GM18519 (cell line): ENCODE measurements around the gene EFCAB12.

Source experiments
- ATAC-seq: cut with Tn5 transposase; IDR thresholded peaks from one replicate; pipeline ENCODE4 v1.9.1; 2021; ENCODE audit warnings: mild to moderate bottlenecking, moderate library complexity; ENCODE audit not compliant: unreplicated experiment, low FRiP score

Gene EFCAB12

DNA sequence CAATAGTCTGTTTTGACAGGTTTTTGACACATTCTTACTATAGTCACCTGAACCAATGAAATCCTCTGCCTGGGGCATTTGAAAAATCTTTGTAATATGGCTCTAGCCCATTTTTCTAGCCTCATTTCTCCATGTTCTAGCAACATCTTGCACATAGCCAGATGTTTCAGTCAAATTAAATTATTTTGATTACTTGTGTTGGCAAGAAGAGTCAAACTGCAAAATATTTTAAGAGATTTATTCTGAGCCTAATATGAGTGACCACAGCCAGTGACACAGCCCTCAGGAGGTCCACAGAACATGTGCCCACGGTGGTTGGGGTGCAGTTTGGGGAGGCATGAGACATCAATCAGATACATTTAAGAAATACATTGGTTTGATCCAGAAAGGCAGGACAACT, 18.5 kb upstream of the EFCAB12 start:
- ATAC-seq = no peak

DNA sequence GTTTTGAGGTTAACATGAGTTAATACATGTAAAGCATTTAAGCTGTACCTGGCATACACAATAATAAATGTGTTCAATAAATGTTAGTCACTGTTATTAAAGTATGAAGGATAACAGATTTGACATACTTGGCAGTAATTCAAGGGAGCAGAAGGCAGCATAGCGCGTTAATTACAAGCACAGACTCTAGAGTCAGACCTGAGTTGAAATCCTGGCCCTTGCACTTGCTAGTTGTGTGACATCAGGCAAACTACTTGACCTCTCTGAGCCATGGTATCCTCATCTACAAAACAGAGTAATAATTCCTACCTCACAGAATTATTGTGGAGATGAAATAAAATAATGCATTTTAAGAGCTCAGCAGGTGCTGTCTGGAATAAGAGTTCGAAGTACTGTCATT, 17.0 kb upstream of the EFCAB12 start:
- ATAC-seq = no peak

DNA sequence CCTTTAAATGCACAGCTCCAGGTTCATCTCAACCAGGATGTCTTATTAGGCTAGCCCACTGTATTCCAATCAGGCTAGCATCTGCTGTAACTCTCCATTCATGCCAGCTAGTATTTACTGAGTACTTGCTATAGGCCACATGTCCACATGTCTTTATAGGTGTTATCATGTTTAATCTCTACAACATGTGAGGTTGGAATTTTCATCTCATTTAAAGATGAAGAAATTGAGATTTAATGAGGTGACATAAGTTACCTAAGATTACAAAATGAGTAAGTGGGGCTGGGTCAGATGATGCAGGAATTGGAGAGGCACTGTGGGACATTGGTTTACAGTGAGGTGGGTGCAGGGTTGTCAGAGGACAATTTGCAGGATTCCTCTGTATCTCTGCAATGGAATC, 14.5 kb upstream of the EFCAB12 start:
- ATAC-seq = no peak

DNA sequence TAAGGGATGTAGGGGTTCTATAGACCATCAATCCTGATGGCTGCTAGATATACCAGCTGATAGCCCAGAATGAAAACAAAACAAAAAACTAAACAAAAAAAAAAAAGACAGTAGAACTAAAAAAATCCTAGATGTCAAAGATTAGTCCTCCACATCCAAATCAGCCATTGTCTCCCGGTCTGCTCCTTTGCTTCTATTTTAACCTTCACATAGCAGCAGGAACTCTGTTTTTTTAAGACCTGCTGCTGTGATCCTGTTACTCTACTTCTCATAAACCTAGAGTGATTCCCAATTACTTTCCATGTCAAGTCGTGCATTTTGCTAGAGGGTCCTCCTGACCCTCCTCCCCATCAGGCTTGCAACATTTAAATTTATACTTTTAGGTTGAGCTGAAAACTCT, 14.1 kb upstream of the EFCAB12 start:
- no peak for ATAC-seq

DNA sequence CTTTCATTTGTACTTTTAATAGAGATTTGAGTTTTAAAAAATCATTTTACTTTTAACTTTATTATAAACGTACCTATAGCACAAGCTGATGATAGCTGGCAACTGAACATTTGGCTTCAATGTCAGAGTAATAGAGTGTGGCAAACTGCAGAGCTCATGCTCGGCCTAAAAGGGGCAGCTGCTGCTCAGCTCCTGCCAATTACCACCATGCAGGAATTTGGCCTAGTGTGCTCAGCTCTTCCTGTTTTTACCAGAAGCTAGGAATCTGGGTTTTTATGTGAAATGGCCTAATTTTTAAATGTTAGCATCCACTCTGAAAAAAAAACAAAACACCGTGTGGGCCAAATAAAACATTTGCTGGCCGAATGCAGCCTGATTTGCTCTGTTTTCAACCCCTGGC, 13.3 kb upstream of the EFCAB12 start:
- no peak for ATAC-seq

DNA sequence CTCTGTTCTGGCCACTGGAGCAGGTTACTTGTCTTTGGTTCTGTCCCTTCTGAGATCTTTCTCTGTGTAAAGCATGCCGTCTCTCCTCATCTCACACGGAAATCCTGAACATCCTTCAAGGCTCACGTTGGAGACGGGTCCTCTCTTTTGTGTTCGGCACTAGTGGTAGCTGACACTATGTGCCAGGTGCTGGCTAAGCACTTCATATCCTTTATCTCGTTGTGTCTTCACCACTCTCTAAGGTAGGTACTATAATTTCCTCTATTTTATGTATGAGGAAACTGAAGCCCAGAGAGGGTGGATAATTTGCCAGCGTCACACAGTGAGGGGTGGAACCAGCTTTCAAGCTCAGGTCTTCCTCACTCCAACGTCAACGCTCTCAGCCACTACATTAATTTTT, 12.8 kb upstream of the EFCAB12 start:
- no peak for ATAC-seq

DNA sequence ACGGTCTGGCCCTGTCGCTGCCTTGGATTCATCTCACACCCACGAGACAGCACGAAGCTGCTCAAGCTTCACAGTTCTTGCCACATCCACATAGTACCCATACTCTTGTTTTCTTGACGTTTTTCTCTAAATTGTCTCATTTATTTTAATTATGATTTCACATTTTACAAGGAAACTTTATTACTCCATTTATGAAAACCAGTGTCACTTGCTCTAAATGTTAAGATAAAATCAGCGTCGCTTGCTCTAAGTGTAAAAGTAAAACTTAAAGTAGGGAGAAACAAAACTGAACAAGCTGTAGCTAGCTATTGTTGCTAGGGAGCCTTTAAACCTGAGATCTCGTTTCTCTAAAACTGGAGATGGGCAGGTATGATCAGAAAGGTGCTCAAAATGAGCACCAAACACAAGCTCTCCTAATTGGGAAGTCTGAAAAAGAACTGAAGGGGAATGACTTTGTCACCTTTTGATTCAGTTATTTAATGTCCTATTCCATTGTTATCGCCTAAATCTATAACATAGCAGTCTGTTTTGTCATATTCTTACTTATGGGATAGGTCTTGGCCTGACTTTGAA, 12.3 kb upstream of the EFCAB12 start:
- ATAC-seq = no peak

DNA sequence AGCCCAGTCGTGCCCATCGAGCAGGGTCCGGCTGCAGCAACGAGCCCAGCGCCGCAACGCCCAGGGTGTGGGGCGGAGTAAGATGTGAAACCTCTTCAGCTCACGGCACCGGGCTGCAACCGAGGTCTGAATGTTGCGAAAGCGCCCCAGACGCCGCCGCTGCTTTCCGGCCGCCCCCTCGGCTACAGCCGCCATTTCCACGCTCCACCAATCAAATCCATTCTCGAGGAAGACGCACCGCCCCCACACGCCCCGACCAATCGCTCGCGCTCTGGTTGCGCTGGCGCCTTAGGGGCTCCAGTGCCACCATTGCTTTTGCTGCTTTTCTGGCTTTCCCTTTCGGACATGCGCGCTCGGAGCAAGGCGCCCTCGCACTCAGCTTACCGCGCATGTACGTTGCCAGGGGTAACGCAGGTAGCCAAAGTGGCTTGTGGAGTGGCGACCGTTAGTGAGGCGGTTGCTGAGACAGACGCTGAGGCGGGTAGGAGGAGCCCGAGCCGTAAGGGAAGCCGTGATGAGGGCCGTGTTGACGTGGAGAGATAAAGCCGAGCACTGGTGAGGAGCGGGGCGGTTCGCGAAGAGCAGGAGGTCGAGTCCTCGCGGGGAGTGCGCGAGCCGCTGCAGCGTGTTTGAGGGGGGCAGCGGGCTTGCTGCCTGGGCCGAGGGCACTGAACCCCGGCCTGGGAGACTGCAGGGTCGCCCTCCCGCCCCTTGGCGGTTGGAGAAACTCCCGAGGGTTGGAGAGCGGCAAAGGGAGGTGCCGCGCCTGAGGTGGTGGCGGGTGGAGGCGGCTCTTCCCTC, 11.6 kb upstream of the EFCAB12 start, which contains the start of the genes IFT122 and MBD4:
Gene IFT122, plus strand, starts transcription at position 408 of the 801 bp plus-strand sequence. Its CDS starts 107 bp downstream, at position 515.
Gene MBD4, minus strand, starts transcription at position 132 of the 801 bp plus-strand sequence. Its CDS starts 115 bp downstream, at position 17.
- peak; percentile 86 for ATAC-seq

DNA sequence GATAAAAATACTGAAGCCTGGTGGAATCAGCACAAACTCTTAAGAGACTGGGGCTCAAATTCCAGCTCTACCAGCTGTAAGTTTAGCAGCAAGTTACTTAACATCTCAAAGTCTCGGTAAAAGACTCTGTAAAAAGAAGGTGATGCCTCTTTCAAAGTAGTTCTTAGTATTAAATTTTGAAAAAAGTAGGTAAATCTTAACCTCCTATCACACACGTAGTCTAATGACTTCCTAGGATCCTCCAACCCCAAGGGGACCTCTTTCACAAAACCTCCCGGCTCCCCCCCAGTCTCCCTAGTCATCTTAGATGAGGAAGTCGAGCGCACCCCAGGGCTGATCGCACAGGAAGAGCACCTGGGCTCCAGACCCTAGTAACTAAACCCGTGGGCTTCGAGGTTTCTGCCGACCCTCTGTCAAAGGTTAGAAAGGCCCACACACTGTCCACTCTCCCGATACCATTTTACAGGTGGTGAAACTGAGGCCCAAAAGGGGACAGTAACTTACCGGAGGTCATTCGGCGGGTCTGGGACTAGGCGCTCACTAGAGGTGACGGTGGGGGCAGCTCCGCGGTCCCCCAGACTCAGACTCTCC, 10.9 kb upstream of the EFCAB12 start:
- no peak for ATAC-seq

DNA sequence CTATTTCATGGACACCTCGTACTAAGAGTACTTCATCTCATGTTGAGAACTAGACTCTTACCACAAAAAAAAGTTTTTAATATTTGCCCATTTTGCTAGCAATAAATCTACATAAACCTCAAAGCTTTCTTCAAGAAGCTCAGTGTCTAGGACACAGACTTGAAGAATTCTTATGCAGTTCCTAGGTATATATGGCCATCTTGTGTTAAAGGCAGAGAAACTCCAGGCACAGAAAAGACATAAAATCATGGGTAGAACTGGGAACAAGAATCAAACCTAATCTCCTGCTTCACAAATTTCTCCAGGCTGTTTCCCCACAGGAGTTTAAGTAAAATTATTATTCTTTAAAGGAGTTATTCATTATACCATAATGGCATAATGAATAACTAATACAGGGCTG, 6.9 kb upstream of the EFCAB12 start:
- no peak for ATAC-seq

DNA sequence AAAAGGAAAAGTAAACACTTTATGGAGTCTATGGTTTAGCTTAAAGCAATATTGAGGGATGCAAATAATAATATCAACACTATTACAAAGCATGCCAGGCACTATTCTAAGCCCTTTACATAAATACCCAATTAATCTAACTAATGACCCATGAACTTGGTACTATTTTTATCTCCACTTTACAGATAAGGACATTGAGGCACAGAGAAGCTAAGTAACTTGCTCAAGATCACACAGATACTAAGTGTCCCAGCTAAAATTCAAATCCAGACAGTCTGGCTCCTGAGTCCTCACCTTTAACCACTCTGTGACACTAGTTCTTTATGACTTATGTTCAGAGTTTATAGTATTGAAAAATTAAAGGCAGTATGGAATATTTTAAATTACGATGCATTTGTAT, 5.7 kb upstream of the EFCAB12 start:
- ATAC-seq = no peak

DNA sequence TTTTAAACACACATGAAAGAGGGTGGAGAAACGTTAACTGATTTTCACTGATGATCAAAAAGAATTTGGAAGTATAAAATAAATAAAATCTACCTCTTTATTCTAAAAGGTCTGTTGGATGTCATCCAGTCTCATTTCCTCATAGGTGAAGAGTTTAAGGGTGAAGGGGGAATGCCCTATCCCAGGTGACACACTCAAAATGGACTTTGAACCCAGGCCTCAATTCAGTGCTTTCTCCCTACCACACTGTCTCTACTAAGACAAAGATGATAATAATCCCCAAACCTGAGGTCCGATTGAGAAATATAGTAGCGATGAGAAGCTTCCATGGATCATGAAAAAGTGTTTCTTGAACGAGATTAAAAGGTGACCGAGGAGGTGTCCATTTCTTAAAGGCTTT, 5.1 kb upstream of the EFCAB12 start:
- ATAC-seq = no peak

DNA sequence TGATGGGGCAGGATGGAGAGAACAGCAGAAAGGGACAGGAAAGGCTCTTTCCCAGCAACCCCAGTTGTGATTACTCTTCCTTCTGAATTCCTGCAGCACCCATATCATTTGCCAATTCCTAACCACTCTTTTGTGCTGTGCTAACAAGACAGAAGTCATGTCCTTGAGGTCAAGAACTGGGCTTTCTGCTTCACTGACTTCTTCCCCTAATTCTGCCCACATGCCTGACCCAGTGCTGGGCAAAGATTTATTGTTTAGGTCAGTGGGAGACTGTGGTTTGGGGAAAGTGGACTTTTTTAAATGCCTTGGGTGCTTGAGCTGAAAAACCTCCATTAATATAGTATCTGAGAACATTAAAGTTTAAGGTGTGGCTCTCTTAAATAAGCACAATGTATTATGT, 4.2 kb upstream of the EFCAB12 start:
- no peak for ATAC-seq

DNA sequence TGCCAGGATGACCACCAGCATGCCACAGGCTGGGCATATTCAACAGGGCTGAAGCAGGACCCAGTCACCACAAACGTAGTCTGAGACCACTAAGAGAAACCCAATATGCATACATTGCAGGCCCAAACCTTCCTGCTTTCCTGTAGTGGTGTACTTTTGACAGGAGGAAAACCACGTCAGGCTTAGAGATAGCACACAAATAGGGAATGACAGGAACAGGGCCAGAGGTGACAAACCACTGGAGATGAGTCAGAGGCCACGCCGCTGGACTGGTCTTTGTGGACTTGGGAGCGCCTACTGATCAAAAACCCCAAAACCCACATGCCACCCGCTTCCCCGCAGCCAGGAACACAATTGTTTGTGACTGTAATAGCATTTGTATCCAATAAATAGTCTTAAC, 3.6 kb upstream of the EFCAB12 start:
- no peak for ATAC-seq

DNA sequence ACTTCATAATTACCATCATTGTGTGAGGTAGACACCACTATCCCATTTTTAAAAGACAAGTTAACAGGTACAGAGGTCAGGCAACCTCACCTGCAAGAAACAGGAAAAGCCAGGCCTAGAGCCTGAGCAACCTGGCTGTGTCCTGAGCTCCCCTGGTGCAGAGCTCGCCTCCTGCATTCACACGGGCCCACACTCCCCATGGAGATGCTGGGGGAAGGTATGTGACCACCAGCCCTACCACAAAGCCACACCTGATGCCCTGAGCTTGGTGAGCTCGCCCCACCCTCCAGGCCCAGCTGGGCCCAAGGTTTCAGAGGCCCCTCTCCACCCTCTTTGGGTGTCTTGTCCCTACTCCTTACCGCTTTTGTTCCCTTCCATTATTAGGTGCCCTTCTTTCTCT, 1.2 kb upstream of the EFCAB12 start:
- no peak for ATAC-seq

DNA sequence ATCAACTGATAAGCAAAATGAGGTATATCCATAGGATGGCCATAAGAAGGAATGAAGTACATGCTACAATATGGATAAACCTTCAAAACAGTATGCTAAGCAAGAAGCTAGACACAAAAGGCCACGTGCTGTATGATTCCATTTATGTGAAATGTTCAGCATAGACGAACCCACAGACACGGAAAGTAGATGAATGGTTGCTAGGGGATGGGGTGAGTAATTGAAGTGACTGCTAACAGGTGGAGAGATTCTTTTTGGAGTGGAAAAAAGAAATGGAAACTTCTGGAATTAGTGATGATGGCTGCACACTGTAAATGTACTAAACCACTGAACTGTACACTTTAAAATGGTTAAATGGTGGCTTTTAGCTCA, 630 bp upstream of the EFCAB12 start:
- no peak for ATAC-seq

DNA sequence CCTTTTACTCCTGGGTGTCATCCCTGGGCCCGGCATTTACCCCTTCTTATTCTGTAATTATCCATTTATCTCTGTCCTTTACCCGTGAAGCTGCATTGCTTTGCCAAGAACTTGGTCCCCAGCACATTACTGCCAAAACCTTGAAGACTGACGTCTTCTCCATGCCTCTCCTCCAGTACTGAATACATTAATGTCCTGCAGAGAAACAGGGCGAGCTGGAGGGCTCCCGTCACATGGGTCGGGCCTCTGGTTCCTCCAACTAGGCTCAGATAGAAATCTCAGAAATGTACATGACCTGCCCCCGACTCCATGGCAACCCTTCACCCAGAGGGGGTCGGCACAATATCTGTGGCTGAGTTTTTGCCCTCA, 445 bp downstream of the EFCAB12 start:
- no peak for ATAC-seq

DNA sequence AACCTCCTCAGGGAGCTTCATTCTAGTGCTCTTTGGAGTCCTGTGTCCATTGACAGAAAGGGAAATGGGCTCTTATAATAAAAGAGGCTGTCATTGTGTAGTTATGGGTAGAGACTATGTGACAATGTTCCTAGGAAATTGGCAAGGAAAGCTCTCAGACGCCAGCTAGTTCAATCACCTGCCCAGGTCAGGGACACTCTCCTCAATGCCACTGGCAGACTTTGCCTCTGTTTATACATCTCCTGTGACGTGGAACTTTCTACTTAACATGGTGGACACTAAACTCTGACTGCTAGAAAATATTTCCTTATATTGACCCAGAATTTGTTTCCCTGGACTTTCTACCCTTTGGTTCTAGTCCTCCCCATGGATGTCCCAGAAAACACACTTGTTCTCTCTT, 2.8 kb downstream of the EFCAB12 start:
- no peak for ATAC-seq

DNA sequence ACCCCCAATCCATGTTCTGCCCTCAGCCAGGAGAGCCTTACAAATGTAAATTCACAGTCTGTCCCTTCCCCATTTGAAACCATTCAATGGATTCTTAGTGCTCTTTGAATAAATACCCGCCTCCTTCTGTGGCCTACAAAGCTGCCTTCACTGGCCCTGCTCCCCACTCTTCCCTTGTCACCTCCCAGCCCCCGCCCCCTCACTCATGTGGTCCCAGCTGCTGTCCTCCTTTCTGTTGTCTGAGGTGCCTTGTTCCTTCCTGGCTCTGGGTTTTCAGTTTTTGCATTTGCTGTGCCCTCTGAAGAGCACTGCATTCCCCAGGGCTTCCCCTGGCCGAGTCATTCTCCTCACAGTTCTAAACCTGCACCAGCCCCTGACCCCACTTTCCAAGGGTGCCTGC, 3.2 kb downstream of the EFCAB12 start:
- no peak for ATAC-seq

DNA sequence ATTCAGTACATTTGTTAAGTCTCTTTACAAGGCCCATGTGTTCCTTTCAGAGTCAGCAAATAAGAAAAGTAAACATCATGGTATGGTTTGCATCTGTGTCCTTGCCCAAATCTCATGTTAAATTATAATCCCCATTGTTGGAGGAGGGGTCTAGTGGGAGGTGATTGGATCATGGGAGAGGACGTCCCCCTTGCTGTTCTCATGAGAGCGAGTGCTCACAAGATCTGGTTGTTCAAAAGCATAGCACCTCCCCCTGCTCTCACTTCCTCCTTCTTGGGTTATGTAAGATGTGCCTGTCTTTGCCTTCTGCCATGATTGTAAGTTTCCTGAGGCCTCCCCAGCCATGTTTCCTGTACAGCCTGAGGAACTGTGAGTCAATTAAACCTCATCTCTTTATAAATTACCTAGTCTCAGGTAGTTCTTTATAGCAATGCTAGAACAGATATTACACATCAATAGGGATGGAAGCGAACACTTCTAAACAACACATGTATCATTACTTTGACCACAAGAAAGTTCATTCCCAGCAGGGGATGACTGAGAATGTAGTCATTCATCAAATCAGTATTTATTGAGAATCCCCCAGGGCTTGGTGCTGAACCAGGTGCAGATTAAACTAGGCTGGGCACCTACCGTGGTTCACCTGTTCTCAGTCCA, 4.1 kb downstream of the EFCAB12 start:
- ATAC-seq = no peak

DNA sequence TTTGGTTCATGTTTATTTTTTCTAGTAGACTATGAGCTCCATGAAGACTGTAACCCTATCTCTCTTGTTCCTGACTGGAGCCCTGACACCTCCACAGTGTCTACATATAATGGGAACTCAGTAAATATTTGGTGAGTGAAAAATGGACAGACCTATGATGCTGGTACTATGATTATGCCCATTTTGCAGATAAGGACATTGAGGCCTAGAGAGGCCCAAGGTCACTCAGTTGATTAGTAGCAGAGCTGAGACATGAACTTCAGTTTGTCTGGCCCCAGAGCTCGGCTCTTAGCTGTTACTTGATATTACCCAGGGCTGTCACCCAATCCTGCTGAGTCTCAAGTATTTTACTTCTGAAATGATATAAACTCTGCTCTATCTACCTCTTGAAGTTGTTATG, 5.5 kb downstream of the EFCAB12 start:
- no peak for ATAC-seq
